ENCODE data around the gene CDC14A.

DNA sequence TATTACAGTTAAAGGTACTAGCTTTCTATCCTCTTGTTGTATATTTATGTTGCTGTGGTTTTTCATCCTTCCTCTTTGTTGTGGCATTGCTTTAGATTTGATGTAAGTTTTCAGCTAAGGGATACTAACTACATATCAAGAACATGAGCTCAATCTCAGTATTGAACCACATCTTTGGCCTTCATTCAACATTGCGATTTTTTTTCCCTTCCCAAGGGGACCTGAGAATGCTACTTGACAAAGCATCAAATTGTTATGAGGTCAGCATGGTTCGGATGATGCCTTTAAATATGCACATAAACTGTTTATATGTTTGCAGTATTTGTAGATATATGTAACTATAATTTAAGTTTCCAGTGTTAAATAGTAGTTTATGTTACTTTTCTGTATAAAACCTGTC, 153.9 kb downstream of the CDC14A start:
- TF ChIP-seq, protein P1, sequence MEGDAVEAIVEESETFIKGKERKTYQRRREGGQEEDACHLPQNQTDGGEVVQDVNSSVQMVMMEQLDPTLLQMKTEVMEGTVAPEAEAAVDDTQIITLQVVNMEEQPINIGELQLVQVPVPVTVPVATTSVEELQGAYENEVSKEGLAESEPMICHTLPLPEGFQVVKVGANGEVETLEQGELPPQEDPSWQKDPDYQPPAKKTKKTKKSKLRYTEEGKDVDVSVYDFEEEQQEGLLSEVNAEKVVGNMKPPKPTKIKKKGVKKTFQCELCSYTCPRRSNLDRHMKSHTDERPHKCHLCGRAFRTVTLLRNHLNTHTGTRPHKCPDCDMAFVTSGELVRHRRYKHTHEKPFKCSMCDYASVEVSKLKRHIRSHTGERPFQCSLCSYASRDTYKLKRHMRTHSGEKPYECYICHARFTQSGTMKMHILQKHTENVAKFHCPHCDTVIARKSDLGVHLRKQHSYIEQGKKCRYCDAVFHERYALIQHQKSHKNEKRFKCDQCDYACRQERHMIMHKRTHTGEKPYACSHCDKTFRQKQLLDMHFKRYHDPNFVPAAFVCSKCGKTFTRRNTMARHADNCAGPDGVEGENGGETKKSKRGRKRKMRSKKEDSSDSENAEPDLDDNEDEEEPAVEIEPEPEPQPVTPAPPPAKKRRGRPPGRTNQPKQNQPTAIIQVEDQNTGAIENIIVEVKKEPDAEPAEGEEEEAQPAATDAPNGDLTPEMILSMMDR (conservative IDR thresholded peaks at IDR 0.05 in 1 of 2, IDR thresholded peaks at IDR 0.05 in 1 of 2; ENCODE audit: low read depth in 1 of 2, low read length in 2 of 2), result no peak
- no peak for TF ChIP-seq EZH2 (IDR thresholded peaks at IDR 0.05; ENCODE audit: low read length, missing control alignments)

Data from fibroblast of lung (primary cell).